Natural killer cell (primary cell): ENCODE data around the gene TBATA. TPM values are rescaled to one million over a fixed set of nuclear protein-coding genes. Genes with fewer than 3 reads are reported as not detected.

Source experiments
- ATAC-seq, 3 donors: fragments of 150-1000 bp in 2 of 3; fragments of 200-7000 bp in 1 of 3; cut with Tn5 transposase; 1 replicate in 1 of 3; 2 replicates in 2 of 3; pipeline ENCODE4 v1.10.0; 2021; ENCODE audit warnings: mild to moderate bottlenecking in 2 of 3, moderate library complexity in 2 of 3
- DNase-seq, 2 donors: peaks; one replicate each; pipeline versions ENCODE4 v3.0.0 to v3.0.0-alpha.2; 2013 to 2021; ENCODE audit warnings: mixed read lengths in 1 of 2
- H3K27ac ChIP-seq: one replicate; pipeline ENCODE4 v1.5.1; 2013; ENCODE audit warnings: mild to moderate bottlenecking, low read length
- H3K27me3 ChIP-seq: one replicate; pipeline ENCODE4 v1.6.1; 2013; ENCODE audit warnings: low read length; ENCODE audit not compliant: control insufficient read depth, insufficient read depth
- H3K36me3 ChIP-seq: one replicate; pipeline ENCODE4 v1.6.1; 2013; ENCODE audit warnings: low read length; ENCODE audit not compliant: control insufficient read depth, insufficient read depth
- H3K4me1 ChIP-seq: one replicate; pipeline ENCODE4 v1.6.1; 2013; ENCODE audit warnings: low read length; ENCODE audit not compliant: control insufficient read depth, insufficient read depth
- H3K4me3 ChIP-seq: one replicate; pipeline ENCODE4 v1.5.1; 2013; ENCODE audit warnings: low read length
- H3K9me3 ChIP-seq: one replicate; pipeline ENCODE4 v1.6.1; 2013; ENCODE audit warnings: low read length; ENCODE audit not compliant: control insufficient read depth, insufficient read depth
- H3K27ac Mint-ChIP-seq, 2 donors: one replicate each; pipeline ENCODE4 v1.8.0; 2022; ENCODE audit warnings: mild to moderate bottlenecking in 2 of 2, mixed read lengths in 2 of 2, moderate library complexity in 1 of 2
- H3K27me3 Mint-ChIP-seq, 2 donors: one replicate each; pipeline ENCODE4 v1.8.0; 2022; ENCODE audit warnings: low read depth in 2 of 2, mixed read lengths in 2 of 2
- H3K36me3 Mint-ChIP-seq: one replicate; pipeline ENCODE4 v1.8.0; 2022; ENCODE audit warnings: mixed read lengths
- H3K4me1 Mint-ChIP-seq, 2 donors: one replicate each; pipeline ENCODE4 v1.8.0; 2022; ENCODE audit warnings: mixed read lengths in 2 of 2
- H3K4me3 Mint-ChIP-seq: one replicate; pipeline ENCODE4 v1.8.0; 2022; ENCODE audit warnings: mild to moderate bottlenecking, moderate library complexity, mixed read lengths
- H3K9me3 Mint-ChIP-seq, 2 donors: one replicate each; pipeline ENCODE4 v1.8.0; 2022; ENCODE audit warnings: mixed read lengths in 2 of 2
- CTCF ChIP-seq: fragments of 200-600 bp; IDR thresholded peaks from one replicate; pipeline ENCODE4 v1.8.0; 2022; ENCODE audit warnings: antibody characterized with exemption
- WGBS: methylation state at CpG from one replicate; pipeline ENCODE4 v1.1.7; 2013; ENCODE audit warnings: missing lambda C conversion rate; ENCODE audit not compliant: insufficient coverage; 5-methylcytosine and 5-hydroxymethylcytosine counted together
- intact Hi-C: fragments of 100-400 bp; cut with micrococcal nuclease; formaldehyde crosslinking; loops from one replicate; pipeline ENCODE4 v1.14.2; 2022
- total RNA-seq, 4 donors: library from RNA; stranded (reverse); fragments of 120-200 nt in 1 of 4; gene quantifications; one replicate each; pipeline versions ENCODE4 v1.2.3 to v1.2.4, GENCODE V29; 2013 to 2022

TBATA gene
- total RNA-seq, 3 donors from 2014 or later (not counting 1 experiment from before 2014, with no cell fraction given) = 0.16 TPM; not detected in 2

- Mint-ChIP-seq H3K27ac (no peak overlapping the region), H3K36me3 (no peaks in the 10 kb centered on the region), H3K4me1 (peaks cover 21 to 37% of the 10 kb centered on the region in 2 donors), H3K9me3 (no peaks in the 10 kb centered on the region), H3K4me3 (no peak overlapping the region), H3K27me3 (no peaks in the 10 kb centered on the region)
- H3K36me3 ChIP-seq = peaks cover 10% of the 10 kb centered on the region
- no peak overlapping the region for H3K4me3 ChIP-seq
- TF ChIP-seq CTCF = no peak
- H3K27me3 ChIP-seq = no peaks in the 10 kb centered on the region
- H3K4me1 ChIP-seq = no peaks in the 10 kb centered on the region
- no peak overlapping the region for H3K27ac ChIP-seq
- 100% methylated on average over 2 of the region's 2 CpGs for WGBS
- ATAC-seq = no peak
- H3K9me3 ChIP-seq = no peaks in the 10 kb centered on the region
- intact Hi-C loops = no loop called here
- DNase-seq = no peak
These were observed 37.1 kb upstream of the TBATA start for GRCh38 chr10:70822076-70822820.

GRCh38 chr10:70820976-70821750 lies 36.0 kb upstream of the TBATA start:
- DNase-seq (peak in 1 of 2 donors; percentile 37), ATAC-seq (peak in 2 of 3 donors; percentile 55 to 68)
- Histone ChIP-seq H3K4me3 (no peak overlapping the region), H3K27ac (no peak overlapping the region), H3K36me3 (peaks cover 7% of the 10 kb centered on the region), H3K4me1 (peaks cover 5% of the 10 kb centered on the region), H3K9me3 (no peaks in the 10 kb centered on the region), H3K27me3 (no peaks in the 10 kb centered on the region)
- peaks cover 26 to 40% of the 10 kb centered on the region in 2 donors for H3K4me1 Mint-ChIP-seq
- no peaks in the 10 kb centered on the region for H3K27me3 Mint-ChIP-seq
- H3K9me3 Mint-ChIP-seq = no peaks in the 10 kb centered on the region
- TF ChIP-seq CTCF = no peak
- no peak overlapping the region for H3K4me3 Mint-ChIP-seq
- intact Hi-C loops = no loop called here
- H3K36me3 Mint-ChIP-seq = no peaks in the 10 kb centered on the region
- H3K27ac Mint-ChIP-seq = no peak overlapping the region
- WGBS = 88% methylated on average over 3 of the region's 4 CpGs

- Mint-ChIP-seq H3K4me3 (peak overlapping the region; percentile 90), H3K9me3 (no peaks in the 10 kb centered on the region), H3K4me1 (peaks cover 22 to 43% of the 10 kb centered on the region in 2 donors), H3K27ac (peak overlapping the region; percentile 75 to 81), H3K36me3 (no peaks in the 10 kb centered on the region), H3K27me3 (no peaks in the 10 kb centered on the region)
- intact Hi-C loops = no loop called here
- Histone ChIP-seq H3K36me3 (peaks cover 3% of the 10 kb centered on the region), H3K9me3 (no peaks in the 10 kb centered on the region), H3K4me1 (peaks cover 12% of the 10 kb centered on the region), H3K4me3 (peak overlapping the region; percentile 57), H3K27ac (peak overlapping the region; percentile 32), H3K27me3 (no peaks in the 10 kb centered on the region)
- TF ChIP-seq CTCF = no peak
- WGBS = 3% methylated on average over 43 of the region's 43 CpGs
- ATAC-seq (peak; percentile 39 to 46 (median 41)), DNase-seq (peak in 1 of 2 donors; percentile 57)
These were observed 31.2 kb upstream of the TBATA start for GRCh38 chr10:70816220-70816894.
